Keratinocyte (primary cell): ENCODE measurements around the gene ERC1. TPM values are rescaled to one million over a fixed set of nuclear protein-coding genes. Genes with fewer than 3 reads are reported as not detected.

Experiments
- DNase-seq: peaks from one replicate; pipeline ENCODE4 v3.0.0-alpha.2; 2011; ENCODE audit warnings: low read depth, missing footprints, low spot score
- FAIRE-seq: peaks from 2 replicates; lab custom pipeline; 2011; peaks lifted over from hg19 to GRCh38; lab: Jason Lieb, UNC
- H2AFZ ChIP-seq: 2 replicates; pipeline ENCODE4 v1.6.0; 2012; ENCODE audit warnings: low read length, control low read depth, inconsistent platforms; ENCODE audit not compliant: control insufficient read depth
- H3K27ac ChIP-seq: 2 replicates; pipeline ENCODE4 v1.5.1; 2011; ENCODE audit warnings: low read length; ENCODE audit not compliant: control insufficient read depth, insufficient read depth
- H3K27me3 ChIP-seq: 3 replicates; pipeline ENCODE4 v1.6.0; 2011; ENCODE audit warnings: low read length; ENCODE audit not compliant: control insufficient read depth, insufficient read depth; ENCODE audit errors: extremely low read depth
- H3K36me3 ChIP-seq, 2 experiments: 2 replicates in 1 of 2; 3 replicates in 1 of 2; pipeline ENCODE4 v1.5.1; 2011; ENCODE audit warnings: low read length in 2 of 2, mild to moderate bottlenecking in 1 of 2; ENCODE audit not compliant: control insufficient read depth in 2 of 2, insufficient read depth in 2 of 2; ENCODE audit errors: extremely low read depth in 1 of 2
- H3K4me1 ChIP-seq: 3 replicates; pipeline ENCODE4 v1.5.1; 2011; ENCODE audit warnings: low read length; ENCODE audit not compliant: control insufficient read depth, insufficient read depth; ENCODE audit errors: extremely low read depth
- H3K4me2 ChIP-seq: 3 replicates; pipeline ENCODE4 v1.6.0; 2011; ENCODE audit warnings: low read depth, low read length; ENCODE audit not compliant: control insufficient read depth, insufficient read depth; ENCODE audit errors: extremely low read depth
- H3K4me3 ChIP-seq, 3 experiments: fragments of 200-600 bp in 1 of 3; sonication (generic) in 1 of 3; 2 replicates in 2 of 3; 3 replicates in 1 of 3; pipeline ENCODE4 v1.5.1; 2011 to 2016; ENCODE audit warnings: low read length in 3 of 3, mild to moderate bottlenecking in 3 of 3, control low read depth in 2 of 3, inconsistent platforms in 1 of 3, low read depth in 1 of 3, mixed read lengths in 1 of 3, mixed run types in 1 of 3, moderate library complexity in 1 of 3; ENCODE audit not compliant: control insufficient read depth in 2 of 3, insufficient read depth in 2 of 3; ENCODE audit errors: extremely low read depth in 1 of 3
- H3K79me2 ChIP-seq: 2 replicates; pipeline ENCODE4 v1.6.0; 2012; ENCODE audit warnings: low read length; ENCODE audit not compliant: control insufficient read depth, insufficient read depth
- H3K9ac ChIP-seq: 3 replicates; pipeline ENCODE4 v1.6.0; 2011; ENCODE audit warnings: low read length; ENCODE audit not compliant: control insufficient read depth, insufficient read depth; ENCODE audit errors: extremely low read depth
- H3K9me1 ChIP-seq: 3 replicates; pipeline ENCODE4 v1.6.0; 2011; ENCODE audit warnings: low read length; ENCODE audit not compliant: control insufficient read depth, insufficient read depth; ENCODE audit errors: extremely low read depth
- H3K9me3 ChIP-seq: 2 replicates; pipeline ENCODE4 v1.5.1; 2012; ENCODE audit warnings: low read depth, low read length; ENCODE audit not compliant: control insufficient read depth
- H4K20me1 ChIP-seq: 3 replicates; pipeline ENCODE4 v1.6.0; 2011; ENCODE audit warnings: low read length; ENCODE audit not compliant: control insufficient read depth, insufficient read depth; ENCODE audit errors: extremely low read depth
- EZH2 ChIP-seq: IDR thresholded peaks from one replicate; pipeline ENCODE4 v1.6.1; 2012; ENCODE audit warnings: inconsistent platforms, mild to moderate bottlenecking, low read length, moderate library complexity
- dilution Hi-C: fragments of 300-500 bp; cut with MboI; formaldehyde crosslinking; loops from one replicate; pipeline ENCODE4 v1.7.0; 2020; ENCODE audit warnings: low sequenced_read_pairs; ENCODE audit not compliant: extremely low pct_ligation_motif_present
- polyA plus RNA-seq, 5 experiments: library from polyadenylated mRNA; depleted of rRNA in 3 of 5; stranded (reverse) in 3 of 5; stranded (forward) in 1 of 5; unstranded in 1 of 5; fragments of >200 nt; gene quantifications; 1 replicate in 1 of 5; 2 replicates in 3 of 5; 3 replicates in 1 of 5; pipeline versions ENCODE4 v1.2.1 to v1.2.3, GENCODE V29; 2011 to 2012; ENCODE audit warnings: missing spikeins in 2 of 5, low read depth in 1 of 5, low replicate concordance in 1 of 5
- TF ChIP-seq, protein P1 (sequence below), 3 experiments: IDR thresholded peaks in 1 of 3; conservative IDR thresholded peaks in 1 of 3; optimal IDR thresholded peaks in 1 of 3; 2 replicates in 2 of 3; 3 replicates in 1 of 3; pipeline versions ENCODE3 to v1.5.1; 2011; ENCODE audit warnings: low read length in 3 of 3, mild to moderate bottlenecking in 3 of 3, moderate library complexity in 2 of 3, control low read depth in 1 of 3, inconsistent platforms in 1 of 3; ENCODE audit not compliant: insufficient read depth in 2 of 3; ENCODE audit errors: extremely low read depth in 1 of 3

ERC1 gene
- polyA plus RNA-seq, 1 donor (not counting 4 experiments of a cell fraction or from before 2014, with no cell fraction given): 16.1 TPM

DNA sequence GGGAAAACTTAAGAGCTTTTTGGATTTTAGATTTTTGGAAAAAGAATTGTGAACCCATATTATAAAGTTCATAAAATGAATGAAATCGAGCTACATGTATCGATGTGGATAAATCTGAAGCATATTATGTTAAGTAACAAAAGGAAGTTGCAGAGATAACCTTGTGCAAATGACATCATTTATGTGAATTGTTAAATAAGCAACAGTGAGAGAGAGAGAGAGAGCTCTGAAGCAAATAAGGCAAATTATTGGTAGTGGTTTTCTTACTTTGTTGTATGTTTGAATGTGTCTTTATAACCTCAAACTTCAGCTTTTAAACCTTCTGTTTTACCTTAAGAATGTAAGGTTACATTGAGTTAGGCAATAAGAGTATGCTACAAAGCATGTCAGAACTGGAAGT, 78.8 kb downstream of the ERC1 start:
- FAIRE-seq (no peak), DNase-seq (no peak)
- no peaks in the 10 kb centered on the region for H3K36me3 ChIP-seq
- no peaks in the 10 kb centered on the region for H4K20me1 ChIP-seq
- H3K79me2 ChIP-seq: peaks cover 55% of the 10 kb centered on the region
- H3K27me3 ChIP-seq: no peaks in the 10 kb centered on the region
- no peak overlapping the region for H2AFZ ChIP-seq
- no peak overlapping the region for H3K27ac ChIP-seq
- no peaks in the 10 kb centered on the region for H3K9me3 ChIP-seq
- TF ChIP-seq, protein P1, sequence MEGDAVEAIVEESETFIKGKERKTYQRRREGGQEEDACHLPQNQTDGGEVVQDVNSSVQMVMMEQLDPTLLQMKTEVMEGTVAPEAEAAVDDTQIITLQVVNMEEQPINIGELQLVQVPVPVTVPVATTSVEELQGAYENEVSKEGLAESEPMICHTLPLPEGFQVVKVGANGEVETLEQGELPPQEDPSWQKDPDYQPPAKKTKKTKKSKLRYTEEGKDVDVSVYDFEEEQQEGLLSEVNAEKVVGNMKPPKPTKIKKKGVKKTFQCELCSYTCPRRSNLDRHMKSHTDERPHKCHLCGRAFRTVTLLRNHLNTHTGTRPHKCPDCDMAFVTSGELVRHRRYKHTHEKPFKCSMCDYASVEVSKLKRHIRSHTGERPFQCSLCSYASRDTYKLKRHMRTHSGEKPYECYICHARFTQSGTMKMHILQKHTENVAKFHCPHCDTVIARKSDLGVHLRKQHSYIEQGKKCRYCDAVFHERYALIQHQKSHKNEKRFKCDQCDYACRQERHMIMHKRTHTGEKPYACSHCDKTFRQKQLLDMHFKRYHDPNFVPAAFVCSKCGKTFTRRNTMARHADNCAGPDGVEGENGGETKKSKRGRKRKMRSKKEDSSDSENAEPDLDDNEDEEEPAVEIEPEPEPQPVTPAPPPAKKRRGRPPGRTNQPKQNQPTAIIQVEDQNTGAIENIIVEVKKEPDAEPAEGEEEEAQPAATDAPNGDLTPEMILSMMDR (optimal IDR thresholded peaks at IDR 0.05 in 1 of 3, IDR thresholded peaks at IDR 0.05 in 1 of 3, conservative IDR thresholded peaks at IDR 0.05 in 1 of 3; ENCODE audit: extremely low read depth in 1 of 3, insufficient read depth in 2 of 3, low read length in 3 of 3): no peak
- TF ChIP-seq EZH2: no peak
- H3K9me1 ChIP-seq: no peaks in the 10 kb centered on the region
- no peaks in the 10 kb centered on the region for H3K4me1 ChIP-seq
- H3K4me2 ChIP-seq: no peak overlapping the region
- H3K4me3 ChIP-seq: no peak overlapping the region
- dilution Hi-C loops: loop anchor here (10.0 kb wide), 1 partner anchor 125 kb away; the partner anchor contains the start of gene RAD52
- no peak overlapping the region for H3K9ac ChIP-seq

DNA sequence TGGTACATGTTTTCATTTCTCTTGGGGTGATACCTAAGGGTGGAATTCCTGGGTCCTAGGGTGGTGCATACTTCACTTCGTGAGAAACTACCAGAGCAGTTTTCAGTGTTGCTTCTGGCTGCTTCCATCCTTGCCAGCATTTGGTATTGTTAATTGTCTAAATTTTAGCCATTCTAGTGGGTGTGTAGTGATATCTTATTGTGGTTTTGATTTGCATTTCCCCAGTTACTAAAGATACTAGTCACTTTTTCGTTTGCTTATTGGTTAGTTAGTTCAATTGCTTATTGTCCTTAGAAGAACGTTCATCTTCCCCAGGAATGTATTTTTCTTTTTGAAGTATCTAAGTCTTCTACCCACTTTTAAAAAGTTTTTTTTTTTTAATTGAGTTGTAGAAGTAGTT, 80.2 kb downstream of the ERC1 start:
- no peaks in the 10 kb centered on the region for H3K27me3 ChIP-seq
- H3K9ac ChIP-seq: no peak overlapping the region
- no peaks in the 10 kb centered on the region for H4K20me1 ChIP-seq
- no peak overlapping the region for H3K27ac ChIP-seq
- DNase-seq: no peak
- no peak overlapping the region for H3K4me3 ChIP-seq
- no peak overlapping the region for H2AFZ ChIP-seq
- TF ChIP-seq, protein P1 (optimal IDR thresholded peaks at IDR 0.05 in 1 of 3, IDR thresholded peaks at IDR 0.05 in 1 of 3, conservative IDR thresholded peaks at IDR 0.05 in 1 of 3; ENCODE audit: extremely low read depth in 1 of 3, insufficient read depth in 2 of 3, low read length in 3 of 3): no peak
- TF ChIP-seq EZH2: no peak
- H3K36me3 ChIP-seq: peaks cover 0 to 1% of the 10 kb centered on the region in 2 experiments
- dilution Hi-C loops: loop anchor here (10.0 kb wide), 1 partner anchor 126 kb away; the partner anchor contains the start of gene RAD52
- H3K79me2 ChIP-seq: peaks cover 54% of the 10 kb centered on the region
- H3K9me1 ChIP-seq: no peaks in the 10 kb centered on the region
- no peaks in the 10 kb centered on the region for H3K9me3 ChIP-seq
- H3K4me1 ChIP-seq: no peaks in the 10 kb centered on the region
- FAIRE-seq: no peak
- no peak overlapping the region for H3K4me2 ChIP-seq
